MM.1S (cell line): ENCODE data around the gene CCR6.

Experiments used
- CTCF ChIP-seq: fragments of 300-600 bp; sonication (generic); IDR thresholded peaks from 2 replicates; pipeline ENCODE4 v1.5.1; 2016; ENCODE audit warnings: antibody characterized with exemption, low read length, mixed read lengths
- EZH2 ChIP-seq: fragments of 300-600 bp; sonication (generic); optimal IDR thresholded peaks from 2 replicates; pipeline ENCODE3; 2017; ENCODE audit warnings: low read depth, mild to moderate bottlenecking, antibody characterized with exemption, low read length, mixed read lengths

- TF ChIP-seq CTCF (no peak), EZH2 (no peak)
Observed at GRCh38 chr6:167097770-167098169, 25.1 kb upstream of the CCR6 start.
